Muscle layer of colon (tissue), 2 donors: ENCODE results near the gene AJAP1.

Experiments
- H3K27ac ChIP-seq: one replicate; pipeline ENCODE4 v1.7.0; 2013; ENCODE audit warnings: low read depth, mild to moderate bottlenecking, low read length, moderate library complexity
- H3K27me3 ChIP-seq, 2 donors: one replicate each; pipeline ENCODE4 v1.7.0; 2013; ENCODE audit warnings: low read length in 2 of 2, mild to moderate bottlenecking in 2 of 2; ENCODE audit not compliant: insufficient read depth in 2 of 2, control insufficient read depth in 1 of 2
- H3K36me3 ChIP-seq: one replicate; pipeline ENCODE4 v1.7.0; 2013; ENCODE audit warnings: mild to moderate bottlenecking, low read length; ENCODE audit not compliant: insufficient read depth
- H3K4me1 ChIP-seq: one replicate; pipeline ENCODE4 v1.7.0; 2013; ENCODE audit warnings: mild to moderate bottlenecking, low read length; ENCODE audit not compliant: insufficient read depth
- H3K4me3 ChIP-seq, 2 donors: one replicate each; pipeline ENCODE4 v1.7.0; 2013; ENCODE audit warnings: low read length in 2 of 2, low read depth in 1 of 2, mild to moderate bottlenecking in 1 of 2, moderate library complexity in 1 of 2
- H3K9ac ChIP-seq: one replicate; pipeline ENCODE4 v1.7.0; 2013; ENCODE audit warnings: low read length
- H3K9me3 ChIP-seq: one replicate; pipeline ENCODE4 v1.7.0; 2013; ENCODE audit warnings: mild to moderate bottlenecking, low read length
- donor health status: abdominal sarcoma.
- donor health status: Adenocarcinoma of cecum.

Gene AJAP1

DNA sequence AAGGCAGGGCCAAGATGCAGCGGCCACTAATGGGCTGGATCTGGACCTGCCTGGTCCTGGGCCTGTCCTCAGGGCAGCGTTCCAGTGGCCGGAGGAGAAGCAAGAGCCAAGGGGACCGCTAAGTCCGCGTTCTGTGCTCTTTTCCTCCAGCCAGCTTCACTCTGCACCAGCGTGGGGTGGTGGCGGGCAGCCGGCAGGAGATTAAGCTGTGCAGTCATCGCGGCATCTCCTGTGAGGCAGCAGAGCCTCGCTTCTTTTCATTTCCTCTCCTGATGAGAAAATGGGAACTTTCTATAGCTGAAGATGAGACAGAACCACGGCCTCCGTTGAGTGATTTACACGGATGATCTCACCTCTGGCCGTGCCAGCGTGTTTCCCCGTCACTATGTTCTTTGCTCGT is 43.4 kb downstream of the AJAP1 start:
- H3K9me3 ChIP-seq: no peaks in the 10 kb centered on the region
- H3K27me3 ChIP-seq: no peaks in the 10 kb centered on the region
- H3K36me3 ChIP-seq: no peaks in the 10 kb centered on the region
- no peak overlapping the region for H3K4me3 ChIP-seq
- no peak overlapping the region for H3K27ac ChIP-seq
- H3K4me1 ChIP-seq: no peaks in the 10 kb centered on the region
- H3K9ac ChIP-seq: no peak overlapping the region

DNA sequence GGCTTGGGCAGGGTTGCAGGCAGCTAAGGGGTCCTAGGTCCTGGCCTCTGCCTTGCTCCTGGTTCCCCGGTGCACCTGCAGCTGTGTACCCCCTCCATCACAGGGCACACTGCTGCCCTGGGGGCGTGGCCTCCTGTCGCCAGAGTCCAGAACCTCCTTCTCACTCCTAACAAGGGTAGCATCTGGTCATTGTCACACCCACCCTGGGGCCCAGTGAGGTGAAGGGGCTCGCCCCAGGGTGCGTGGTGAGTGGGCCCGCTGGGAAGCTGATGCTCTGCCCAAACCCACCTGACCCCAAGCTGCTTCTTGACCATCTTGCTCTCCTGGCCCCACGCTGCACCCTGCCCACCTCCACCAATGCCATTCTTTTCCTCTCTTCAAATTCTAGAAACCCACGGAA is 44.5 kb downstream of the AJAP1 start:
- no peak overlapping the region for H3K9ac ChIP-seq
- H3K4me1 ChIP-seq: no peaks in the 10 kb centered on the region
- no peak overlapping the region for H3K27ac ChIP-seq

DNA sequence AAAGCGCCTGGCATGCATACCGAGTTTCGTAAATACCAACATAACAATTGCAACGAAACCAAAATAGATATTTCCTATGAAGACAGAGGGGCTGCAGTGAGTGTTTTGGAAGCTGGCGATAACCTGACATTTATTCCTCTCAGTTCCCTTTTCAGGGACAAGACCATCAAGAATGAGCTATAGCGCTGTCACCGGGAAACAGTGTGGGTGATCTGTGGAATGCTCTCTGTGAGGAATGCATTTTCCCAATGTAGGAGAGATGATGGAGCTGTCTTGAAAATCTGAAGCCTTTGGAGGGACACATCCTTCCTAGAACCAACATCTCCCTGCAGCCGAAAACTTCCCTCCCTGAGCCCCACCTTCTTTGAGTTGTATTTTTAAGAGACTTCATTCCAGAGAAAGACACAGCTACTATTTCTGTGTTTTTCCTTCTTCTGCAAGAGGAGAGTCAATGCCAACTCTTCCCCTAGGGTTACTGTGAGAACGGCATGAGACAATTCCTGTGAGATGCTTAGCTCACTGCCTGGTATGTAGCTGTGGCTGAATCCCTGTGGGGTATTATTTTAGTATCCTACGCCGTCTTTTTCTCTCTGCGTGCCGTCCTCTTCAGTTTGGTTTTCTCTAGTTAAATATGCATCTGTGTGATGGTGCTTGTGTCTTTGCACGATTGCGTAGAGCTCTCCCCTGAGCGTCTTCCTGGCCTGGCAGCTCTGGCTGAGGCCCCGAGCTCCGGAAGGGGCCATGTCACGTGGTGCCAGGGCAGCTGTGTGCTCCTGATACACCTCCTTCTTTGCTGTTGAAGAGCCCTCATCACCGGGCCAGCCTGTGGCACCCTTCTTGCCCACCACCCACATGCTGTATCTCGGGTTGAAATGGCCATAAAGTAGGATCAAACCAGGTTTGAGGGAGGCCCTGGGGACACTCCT is 45.2 kb downstream of the AJAP1 start:
- Histone ChIP-seq H3K9ac (no peak overlapping the region), H3K27me3 (no peaks in the 10 kb centered on the region), H3K36me3 (no peaks in the 10 kb centered on the region), H3K9me3 (no peaks in the 10 kb centered on the region), H3K4me3 (no peak overlapping the region), H3K4me1 (no peaks in the 10 kb centered on the region), H3K27ac (no peak overlapping the region)

More for the DNA sequence above, 44.5 kb downstream of the AJAP1 start:
- H3K4me3 ChIP-seq: no peak overlapping the region
- H3K9me3 ChIP-seq: no peaks in the 10 kb centered on the region
- H3K27me3 ChIP-seq: no peaks in the 10 kb centered on the region
- H3K36me3 ChIP-seq: no peaks in the 10 kb centered on the region

DNA sequence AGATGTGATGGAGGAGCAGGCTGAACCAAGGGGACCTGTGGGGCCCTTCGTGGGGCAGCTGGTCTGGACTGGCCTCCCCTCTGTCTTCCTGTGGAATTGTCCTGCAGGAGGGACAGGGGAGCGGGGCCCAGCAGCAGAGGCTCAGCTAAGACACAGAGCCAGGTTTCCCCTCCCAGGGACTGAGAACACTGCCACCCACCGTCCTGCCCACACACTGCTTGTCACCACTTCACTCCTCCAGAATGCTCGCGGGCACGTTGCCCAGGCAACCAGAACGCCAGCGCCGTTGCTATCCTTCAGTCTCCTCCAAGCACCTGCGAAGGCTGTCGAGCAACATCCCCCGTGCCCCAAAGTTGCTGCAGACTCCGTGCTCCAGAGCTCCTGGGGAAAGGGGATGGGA is 46.4 kb downstream of the AJAP1 start:
- no peak overlapping the region for H3K9ac ChIP-seq
- no peaks in the 10 kb centered on the region for H3K27me3 ChIP-seq
- H3K4me1 ChIP-seq: no peaks in the 10 kb centered on the region
- no peak overlapping the region for H3K27ac ChIP-seq
- H3K4me3 ChIP-seq: no peak overlapping the region
- no peaks in the 10 kb centered on the region for H3K9me3 ChIP-seq
- no peaks in the 10 kb centered on the region for H3K36me3 ChIP-seq

DNA sequence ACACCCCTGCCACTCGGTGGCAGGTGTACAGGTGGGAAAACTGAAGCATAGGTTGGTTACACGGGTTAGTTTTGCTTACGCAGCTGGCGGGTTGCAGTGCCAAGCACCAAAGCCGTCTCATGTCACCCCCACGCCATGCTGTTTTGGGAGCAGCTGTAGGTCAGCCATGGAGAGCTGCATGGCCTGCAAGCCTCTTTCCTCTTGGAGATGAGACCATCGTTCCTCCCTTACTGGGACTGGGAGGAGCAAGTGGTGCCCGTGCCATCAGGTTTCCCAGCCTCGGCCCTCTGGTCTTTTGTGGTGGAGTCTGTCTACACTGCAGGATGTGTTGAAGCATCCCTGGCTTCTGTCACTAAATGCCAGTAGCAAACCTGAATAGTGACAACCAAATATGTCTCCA is 46.9 kb downstream of the AJAP1 start:
- no peak overlapping the region for H3K27ac ChIP-seq
- H3K4me3 ChIP-seq: no peak overlapping the region
- no peaks in the 10 kb centered on the region for H3K27me3 ChIP-seq
- H3K9ac ChIP-seq: no peak overlapping the region
- no peaks in the 10 kb centered on the region for H3K4me1 ChIP-seq
- H3K36me3 ChIP-seq: no peaks in the 10 kb centered on the region
- H3K9me3 ChIP-seq: no peaks in the 10 kb centered on the region

DNA sequence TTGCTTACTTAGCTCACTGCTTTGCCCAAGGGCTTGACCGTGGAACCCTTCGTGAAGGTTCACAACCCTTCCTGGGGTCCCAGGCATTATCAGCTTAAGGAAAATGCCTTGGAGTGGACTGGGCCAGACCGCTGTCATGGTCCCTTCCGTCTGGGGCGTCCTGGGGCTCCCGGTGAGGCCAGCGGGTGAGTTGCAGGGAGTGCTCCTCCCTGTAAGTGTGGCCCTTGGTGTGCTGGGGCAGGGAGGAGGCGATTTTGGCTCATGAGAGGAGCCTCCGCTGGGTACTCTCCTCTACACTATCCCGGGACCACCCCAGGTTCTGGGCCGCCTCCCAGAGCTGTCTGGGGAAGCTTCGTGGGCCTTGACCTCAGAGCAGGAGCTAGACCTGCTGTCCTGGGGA is 48.1 kb downstream of the AJAP1 start:
- Histone ChIP-seq H3K9me3 (no peaks in the 10 kb centered on the region), H3K4me3 (no peak overlapping the region), H3K27ac (no peak overlapping the region), H3K36me3 (no peaks in the 10 kb centered on the region), H3K4me1 (no peaks in the 10 kb centered on the region), H3K27me3 (no peaks in the 10 kb centered on the region), H3K9ac (no peak overlapping the region)

DNA sequence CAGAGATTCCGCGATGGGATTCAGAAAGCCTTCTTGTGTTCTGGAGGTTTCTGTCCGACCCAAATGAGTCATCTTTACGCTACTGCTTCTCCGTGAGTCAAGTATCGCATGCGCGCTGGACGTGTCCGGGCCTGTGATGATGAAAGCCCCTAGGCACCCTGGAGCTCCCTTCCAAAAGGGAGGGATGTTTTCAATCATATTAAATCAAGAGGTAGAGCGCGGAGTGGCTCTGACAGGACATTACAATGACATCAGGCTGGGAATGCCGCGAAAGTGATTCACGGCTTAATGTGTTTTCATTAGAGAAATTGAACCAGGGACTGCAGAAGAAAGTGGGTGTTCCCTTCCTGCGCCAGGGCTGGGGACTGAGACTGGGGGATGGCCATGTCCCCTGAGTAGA is 48.5 kb downstream of the AJAP1 start:
- Histone ChIP-seq H3K4me1 (no peaks in the 10 kb centered on the region), H3K27ac (no peak overlapping the region), H3K9me3 (no peaks in the 10 kb centered on the region), H3K36me3 (no peaks in the 10 kb centered on the region), H3K9ac (no peak overlapping the region), H3K4me3 (no peak overlapping the region), H3K27me3 (no peaks in the 10 kb centered on the region)

DNA sequence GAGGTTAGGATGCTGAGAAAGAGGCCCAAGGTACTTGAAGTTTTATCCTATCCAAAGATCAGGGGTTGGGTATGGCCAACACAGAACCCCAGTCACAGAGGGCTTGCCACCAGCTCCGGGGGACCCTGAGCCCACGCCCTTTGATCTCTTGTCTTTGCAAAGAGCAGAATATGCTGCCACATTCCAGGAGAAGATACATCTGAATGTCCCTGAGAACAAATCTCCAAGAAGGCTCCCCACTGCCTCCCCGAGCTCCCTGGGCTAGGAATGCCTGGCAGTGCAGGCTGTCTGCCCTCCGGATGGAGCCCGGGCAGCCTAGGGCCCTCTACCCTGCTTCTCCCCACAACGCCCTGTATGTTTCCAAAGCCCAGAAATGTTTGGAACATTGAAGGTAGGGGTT is 49.2 kb downstream of the AJAP1 start:
- H3K9ac ChIP-seq: no peak overlapping the region
- no peaks in the 10 kb centered on the region for H3K9me3 ChIP-seq
- H3K36me3 ChIP-seq: no peaks in the 10 kb centered on the region
- H3K27me3 ChIP-seq: no peaks in the 10 kb centered on the region
- no peak overlapping the region for H3K4me3 ChIP-seq
- H3K4me1 ChIP-seq: no peaks in the 10 kb centered on the region
- no peak overlapping the region for H3K27ac ChIP-seq

DNA sequence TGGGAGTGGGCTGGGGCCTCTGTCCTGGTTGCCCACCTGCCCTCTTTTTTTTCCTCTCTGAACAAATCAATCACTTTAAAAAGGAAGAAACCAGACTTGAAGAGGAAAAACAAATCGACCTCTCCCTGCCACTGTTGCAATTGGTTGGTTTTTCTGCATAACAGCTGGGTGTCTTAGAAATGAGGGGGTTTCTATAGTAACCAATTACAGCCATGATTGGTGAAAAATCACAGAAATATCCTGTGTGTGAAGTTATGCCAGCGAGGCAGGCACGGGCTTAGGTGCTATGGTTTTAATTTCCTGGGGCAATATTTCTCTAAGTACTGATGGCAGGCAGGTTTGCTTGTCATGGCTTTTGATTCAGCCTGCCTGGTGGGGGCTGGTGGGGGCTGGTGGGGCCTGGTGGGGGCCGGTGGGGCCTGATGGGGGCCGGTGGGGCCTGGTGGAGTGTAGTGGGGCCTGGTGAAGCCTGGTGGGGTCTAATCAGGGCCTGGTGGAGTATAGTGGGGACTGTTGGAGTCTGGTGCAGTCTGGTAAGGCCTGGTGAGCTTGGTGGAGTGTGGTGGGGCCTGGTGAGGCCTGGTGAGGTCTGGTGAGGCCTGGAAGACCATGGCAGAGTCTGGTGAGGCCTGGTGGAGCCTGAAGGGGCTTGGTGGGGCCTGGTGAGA is 54.6 kb downstream of the AJAP1 start:
- Histone ChIP-seq H3K36me3 (no peaks in the 10 kb centered on the region), H3K4me3 (no peak overlapping the region), H3K4me1 (no peaks in the 10 kb centered on the region), H3K9me3 (no peaks in the 10 kb centered on the region), H3K27ac (no peak overlapping the region), H3K9ac (no peak overlapping the region), H3K27me3 (peaks cover 0 to 21% of the 10 kb centered on the region in 2 donors)

DNA sequence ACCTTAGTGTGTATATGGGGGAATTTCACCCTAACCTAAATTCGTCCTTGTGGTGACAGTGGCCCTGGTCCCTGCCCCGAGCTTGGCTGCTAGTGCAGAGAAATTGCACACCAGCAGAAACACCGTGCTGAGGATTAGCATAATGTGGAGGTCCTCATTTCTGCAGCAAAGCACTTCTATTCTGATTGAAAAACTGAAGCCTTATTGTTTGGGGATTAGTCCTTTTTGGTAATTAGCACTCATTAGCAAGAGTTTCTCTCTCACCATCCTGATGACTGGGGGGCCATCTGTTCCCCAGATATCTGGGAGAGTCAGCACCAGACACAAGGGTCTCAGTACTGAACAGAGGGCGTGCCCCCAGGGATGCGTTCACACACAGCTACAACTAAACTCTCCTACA is 55.2 kb downstream of the AJAP1 start:
- Histone ChIP-seq H3K27ac (no peak overlapping the region), H3K9ac (no peak overlapping the region), H3K9me3 (no peaks in the 10 kb centered on the region), H3K36me3 (no peaks in the 10 kb centered on the region), H3K4me1 (no peaks in the 10 kb centered on the region), H3K4me3 (no peak overlapping the region), H3K27me3 (peaks cover 0 to 21% of the 10 kb centered on the region in 2 donors)

DNA sequence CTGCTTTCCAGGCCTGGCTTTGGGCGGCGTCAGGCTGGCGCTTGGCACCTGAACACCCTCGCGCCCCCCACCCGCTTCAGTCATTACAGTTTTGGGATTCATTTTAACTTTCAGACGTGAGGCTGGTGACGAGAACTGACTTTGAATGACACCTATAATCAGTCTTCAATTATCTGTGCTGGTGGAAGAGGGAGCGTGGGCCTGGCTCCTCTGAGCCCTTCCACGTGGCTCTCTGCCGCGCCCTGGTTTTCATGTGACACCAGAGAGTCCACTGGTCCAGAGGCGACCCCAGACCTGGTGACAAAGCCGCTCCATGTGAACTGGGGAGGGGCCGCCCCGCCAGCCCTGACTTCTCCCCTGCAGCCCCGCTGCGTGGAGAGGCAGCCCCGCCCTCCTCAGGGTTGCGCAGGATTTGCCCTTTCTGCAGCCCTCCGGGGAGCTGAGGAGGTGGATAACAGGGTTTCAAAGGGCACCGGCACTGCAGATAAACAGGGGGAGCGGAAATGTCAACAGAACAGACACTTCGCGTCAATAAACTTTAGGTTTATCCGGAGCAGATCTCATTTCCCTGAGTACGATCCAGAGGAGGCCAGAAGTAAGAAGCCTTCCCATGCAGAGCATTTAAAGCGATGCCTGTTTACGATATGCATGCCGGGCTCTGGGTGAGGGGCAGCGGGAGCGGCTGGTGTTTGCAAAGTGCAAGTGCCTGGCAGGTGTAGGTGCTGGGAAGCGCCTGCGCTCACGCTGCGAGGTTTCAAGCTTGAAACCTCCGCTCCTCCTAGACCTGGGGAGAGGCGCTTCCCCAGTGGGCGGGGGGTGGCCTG is 56.4 kb downstream of the AJAP1 start:
- Histone ChIP-seq H3K27me3 (peaks cover 0 to 21% of the 10 kb centered on the region in 2 donors), H3K9ac (no peak overlapping the region), H3K4me3 (no peak overlapping the region)

More for the DNA sequence above, 56.4 kb downstream of the AJAP1 start:
- Histone ChIP-seq H3K27ac (no peak overlapping the region), H3K36me3 (no peaks in the 10 kb centered on the region), H3K4me1 (no peaks in the 10 kb centered on the region), H3K9me3 (no peaks in the 10 kb centered on the region)
